ENCODE results near the gene RNF103. TPM values are rescaled to one million over a fixed set of nuclear protein-coding genes. Genes with fewer than 3 reads are reported as not detected.
A peak's percentile ranks its signal among the peaks of the same experiment; 100 is the strongest.

The RNF103 gene
- total and polyA plus RNA-seq, 7 donors: 6.9 to 45.9 (median 22.5) TPM

DNA sequence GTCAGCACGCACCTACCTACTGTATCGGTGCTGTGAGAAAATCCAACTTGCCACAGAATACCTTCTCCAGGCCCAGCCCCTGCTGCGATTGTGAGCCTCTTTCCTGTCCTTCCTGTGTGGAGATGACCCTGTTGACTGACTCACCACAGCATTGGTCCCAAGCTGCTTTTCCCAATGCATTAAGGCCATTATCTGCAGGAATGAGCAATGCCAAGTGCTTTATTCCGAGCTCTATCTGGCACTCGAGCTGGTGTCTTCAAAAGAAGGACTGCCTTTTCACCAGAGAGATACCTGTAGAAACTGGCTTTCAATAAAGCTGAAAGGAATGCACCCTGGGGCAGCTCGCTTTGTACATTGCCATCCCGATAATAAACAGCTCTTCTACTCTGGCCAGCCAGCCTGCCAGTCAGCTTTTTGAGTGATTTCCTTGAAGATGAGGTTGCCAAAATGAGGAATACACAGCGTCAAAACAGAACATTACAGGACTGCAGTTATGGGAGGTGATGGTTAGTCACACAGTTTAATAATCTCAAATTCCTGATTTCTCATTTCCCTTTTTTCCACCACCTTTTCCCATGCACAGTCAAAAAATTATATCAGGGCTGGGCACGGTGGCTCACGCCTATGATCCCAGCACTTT lies 8.3 kb upstream of the RNF103 start:
- no peaks in the 10 kb centered on the region for H3K4me1 ChIP-seq
- H3K36me3 ChIP-seq (ENCODE audit: insufficient read depth in 1 of 2, low read depth in 1 of 2): no peaks in the 10 kb centered on the region
- no peak overlapping the region for H3K27ac ChIP-seq
- H3K27me3 ChIP-seq (ENCODE audit: insufficient read depth in 3 of 3, low read length in 2 of 3): no peaks in the 10 kb centered on the region
- DNase-seq: peak in 1 of 2 donors; percentile 17
- no peaks in the 10 kb centered on the region for H3K9me3 ChIP-seq
- ATAC-seq: no peak
- no peak overlapping the region for H3K4me3 ChIP-seq
- TF ChIP-seq, protein P1, sequence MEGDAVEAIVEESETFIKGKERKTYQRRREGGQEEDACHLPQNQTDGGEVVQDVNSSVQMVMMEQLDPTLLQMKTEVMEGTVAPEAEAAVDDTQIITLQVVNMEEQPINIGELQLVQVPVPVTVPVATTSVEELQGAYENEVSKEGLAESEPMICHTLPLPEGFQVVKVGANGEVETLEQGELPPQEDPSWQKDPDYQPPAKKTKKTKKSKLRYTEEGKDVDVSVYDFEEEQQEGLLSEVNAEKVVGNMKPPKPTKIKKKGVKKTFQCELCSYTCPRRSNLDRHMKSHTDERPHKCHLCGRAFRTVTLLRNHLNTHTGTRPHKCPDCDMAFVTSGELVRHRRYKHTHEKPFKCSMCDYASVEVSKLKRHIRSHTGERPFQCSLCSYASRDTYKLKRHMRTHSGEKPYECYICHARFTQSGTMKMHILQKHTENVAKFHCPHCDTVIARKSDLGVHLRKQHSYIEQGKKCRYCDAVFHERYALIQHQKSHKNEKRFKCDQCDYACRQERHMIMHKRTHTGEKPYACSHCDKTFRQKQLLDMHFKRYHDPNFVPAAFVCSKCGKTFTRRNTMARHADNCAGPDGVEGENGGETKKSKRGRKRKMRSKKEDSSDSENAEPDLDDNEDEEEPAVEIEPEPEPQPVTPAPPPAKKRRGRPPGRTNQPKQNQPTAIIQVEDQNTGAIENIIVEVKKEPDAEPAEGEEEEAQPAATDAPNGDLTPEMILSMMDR (IDR thresholded peaks at IDR 0.05): no peak
- 54 to 63% (median 55%) methylated on average over 10 of the region's 10 CpGs for WGBS, 3 donors
- intact Hi-C loops (cut with DNase I): no loop called here

DNA sequence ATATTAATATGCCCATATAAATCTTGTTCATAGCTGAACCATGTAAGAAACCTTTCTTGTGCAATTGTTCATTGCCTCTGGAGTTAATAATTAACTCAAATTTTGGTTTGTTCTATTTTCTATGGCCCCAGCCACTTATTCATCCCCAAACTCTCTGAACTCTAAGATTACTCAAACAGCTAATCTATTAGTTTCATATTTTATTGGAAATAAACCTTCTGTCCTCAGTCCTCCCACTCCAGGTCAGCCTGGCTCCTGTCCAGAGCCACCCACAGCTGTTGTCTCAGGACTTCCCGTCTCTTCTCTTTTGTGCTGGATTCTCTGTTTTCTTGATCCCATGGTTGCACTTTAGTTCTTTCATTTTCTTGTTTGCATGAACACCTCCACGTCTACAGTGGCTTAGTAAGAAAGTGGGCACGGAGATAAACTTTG lies 4.4 kb upstream of the RNF103 start:
- TF ChIP-seq, protein P1 (IDR thresholded peaks at IDR 0.05): no peak
- ATAC-seq (no peak), DNase-seq (peak in 1 of 2 donors; percentile 49)
- intact Hi-C loops (cut with DNase I): loop anchor here in 1 of 2 donors (5.0 kb wide), 1 partner anchor 74 kb away; no protein-coding TSS in a partner anchor
- H3K27ac ChIP-seq: no peak overlapping the region
- no peaks in the 10 kb centered on the region for H3K36me3 ChIP-seq (ENCODE audit: insufficient read depth in 1 of 2, low read depth in 1 of 2)
- H3K27me3 ChIP-seq (ENCODE audit: insufficient read depth in 3 of 3, low read length in 2 of 3): no peaks in the 10 kb centered on the region
- H3K4me3 ChIP-seq: no peak overlapping the region
- no peaks in the 10 kb centered on the region for H3K4me1 ChIP-seq
- WGBS, 3 donors: 30 to 52% (median 37%) methylated on average over 3 of the region's 3 CpGs
- H3K9me3 ChIP-seq: no peaks in the 10 kb centered on the region

DNA sequence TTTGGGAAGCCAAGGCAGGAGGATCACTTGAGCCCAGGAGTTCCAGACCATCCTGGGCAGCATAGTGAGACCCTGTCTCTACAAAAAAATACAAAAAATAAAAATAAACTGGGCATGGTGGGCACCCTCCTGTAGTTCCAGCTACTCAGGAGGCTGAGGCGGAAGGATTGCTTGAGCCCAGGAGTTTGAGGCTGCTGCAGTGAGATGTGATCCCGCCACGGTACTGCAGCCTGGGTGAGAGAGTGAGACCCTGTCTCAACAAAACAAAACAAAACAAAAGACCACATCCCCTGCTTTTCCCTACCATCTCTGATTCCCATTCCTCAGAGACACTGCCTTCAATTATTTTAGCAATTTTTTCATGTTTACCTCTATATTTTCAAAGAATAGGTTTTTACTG lies 3.9 kb upstream of the RNF103 start:
- Histone ChIP-seq H3K9me3 (no peaks in the 10 kb centered on the region), H3K27ac (no peak overlapping the region), H3K4me1 (no peaks in the 10 kb centered on the region), H3K27me3 (ENCODE audit: insufficient read depth in 3 of 3, low read length in 2 of 3) (no peaks in the 10 kb centered on the region), H3K4me3 (no peak overlapping the region), H3K36me3 (ENCODE audit: insufficient read depth in 1 of 2, low read depth in 1 of 2) (no peaks in the 10 kb centered on the region)
- DNase-seq (no peak), ATAC-seq (no peak)
- TF ChIP-seq, protein P1 (IDR thresholded peaks at IDR 0.05): no peak
- WGBS, 3 donors: 96 to 100% (median 96%) methylated on average over 3 of the region's 3 CpGs
- intact Hi-C loops (cut with DNase I): loop anchor here in 1 of 2 donors (5.0 kb wide), 1 partner anchor 75 kb away; no protein-coding TSS in a partner anchor

DNA sequence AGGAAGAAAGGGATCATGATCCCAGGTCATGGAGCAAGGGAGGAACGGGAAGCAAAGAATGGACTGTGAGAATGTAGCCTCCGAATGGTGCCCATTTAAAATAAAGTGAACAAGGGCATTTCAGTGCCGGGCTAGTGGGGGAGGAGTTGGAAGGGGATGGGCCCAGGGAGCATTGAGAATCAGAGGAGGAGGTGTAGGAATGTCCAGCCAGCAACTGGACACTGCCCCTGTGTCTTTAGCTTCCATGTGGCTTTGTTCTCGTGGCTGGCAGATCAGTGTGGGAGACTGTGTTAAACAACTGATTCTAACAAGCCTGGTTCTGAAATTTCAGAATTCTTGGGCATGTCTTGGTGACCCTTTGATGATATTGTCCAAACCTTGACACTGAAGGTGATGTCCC lies 1.4 kb upstream of the RNF103 start:
- Histone ChIP-seq H3K27me3 (ENCODE audit: insufficient read depth in 3 of 3, low read length in 2 of 3) (no peaks in the 10 kb centered on the region), H3K4me1 (peaks cover 9% of the 10 kb centered on the region), H3K4me3 (no peak overlapping the region), H3K27ac (no peak overlapping the region), H3K9me3 (no peaks in the 10 kb centered on the region), H3K36me3 (ENCODE audit: insufficient read depth in 1 of 2, low read depth in 1 of 2) (peaks cover 0 to 2% of the 10 kb centered on the region in 2 donors)
- ATAC-seq (no peak), DNase-seq (no peak)
- TF ChIP-seq, protein P1 (IDR thresholded peaks at IDR 0.05): no peak
- WGBS, 3 donors: 54 to 77% (median 69%) methylated on average over 4 of the region's 4 CpGs
- intact Hi-C loops (cut with DNase I): loop anchor here in 1 of 2 donors (5.0 kb wide), 1 partner anchor 77 kb away; no protein-coding TSS in a partner anchor

DNA sequence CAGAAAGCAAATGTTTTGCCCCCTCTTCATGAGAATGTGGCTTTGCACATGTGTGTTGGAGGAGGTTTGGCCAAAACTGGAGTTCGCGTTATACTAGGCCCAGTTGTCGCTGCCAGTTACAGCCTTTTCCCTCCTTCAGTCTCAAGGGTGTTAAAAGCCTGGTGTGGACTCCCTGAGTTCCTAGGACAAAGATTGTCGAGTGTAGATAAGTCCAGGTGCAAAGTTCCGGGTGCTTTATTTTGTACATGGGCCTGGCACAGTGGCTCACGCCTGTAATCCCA lies 542 bp upstream of the RNF103 start:
- ATAC-seq: peak in 2 of 4 donors; percentile 35 to 39
- peaks cover 17% of the 10 kb centered on the region for H3K4me1 ChIP-seq
- H3K9me3 ChIP-seq: no peaks in the 10 kb centered on the region
- no peak for DNase-seq
- TF ChIP-seq, protein P1 (IDR thresholded peaks at IDR 0.05): no peak
- H3K4me3 ChIP-seq: peak overlapping the region; percentile 88
- peak overlapping the region; percentile 99 for H3K27ac ChIP-seq
- H3K27me3 ChIP-seq (ENCODE audit: insufficient read depth in 3 of 3, low read length in 2 of 3): no peaks in the 10 kb centered on the region
- H3K36me3 ChIP-seq (ENCODE audit: insufficient read depth in 1 of 2, low read depth in 1 of 2): peaks cover 0 to 11% of the 10 kb centered on the region in 2 donors
- WGBS, 3 donors: 45 to 55% (median 45%) methylated on average over 6 of the region's 6 CpGs
- intact Hi-C loops (cut with DNase I): no loop called here
